Measurements from ENCODE around the gene C22orf31. TPM values are rescaled to one million over a fixed set of nuclear protein-coding genes. Genes with fewer than 3 reads are reported as not detected.

Gene C22orf31
- total and polyA plus RNA-seq, 5 donors from 2014 or later, result not detected

DNA sequence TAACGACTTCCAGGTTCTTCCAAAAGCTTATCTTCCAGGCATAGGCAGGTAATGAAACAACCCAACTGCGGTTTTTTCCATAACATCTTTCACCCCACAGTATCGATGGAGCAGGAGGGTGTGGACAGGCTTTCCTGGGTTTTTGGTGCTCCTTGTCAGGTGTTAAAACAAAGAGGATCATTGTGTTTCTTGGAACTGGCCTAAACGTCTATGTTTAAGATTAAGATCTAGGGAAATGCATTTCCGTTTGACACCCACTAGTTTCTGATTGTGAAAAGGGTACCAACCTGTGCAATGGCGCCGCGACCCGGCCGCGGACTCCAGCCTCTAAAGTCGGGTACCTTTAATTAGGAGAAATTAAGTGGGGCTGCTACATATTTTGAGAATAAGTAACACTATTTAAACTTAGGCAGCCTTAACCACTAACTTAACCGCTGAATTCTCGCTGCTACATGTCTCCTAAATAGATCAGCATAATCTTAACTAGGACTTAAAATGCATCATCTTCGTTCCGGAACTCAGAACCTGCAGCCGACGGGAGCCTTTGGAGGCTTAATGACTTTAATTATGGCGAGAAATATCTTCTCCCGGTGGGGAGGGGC is 31.5 kb downstream of the C22orf31 start:
- DNase-seq, result no peak

DNA sequence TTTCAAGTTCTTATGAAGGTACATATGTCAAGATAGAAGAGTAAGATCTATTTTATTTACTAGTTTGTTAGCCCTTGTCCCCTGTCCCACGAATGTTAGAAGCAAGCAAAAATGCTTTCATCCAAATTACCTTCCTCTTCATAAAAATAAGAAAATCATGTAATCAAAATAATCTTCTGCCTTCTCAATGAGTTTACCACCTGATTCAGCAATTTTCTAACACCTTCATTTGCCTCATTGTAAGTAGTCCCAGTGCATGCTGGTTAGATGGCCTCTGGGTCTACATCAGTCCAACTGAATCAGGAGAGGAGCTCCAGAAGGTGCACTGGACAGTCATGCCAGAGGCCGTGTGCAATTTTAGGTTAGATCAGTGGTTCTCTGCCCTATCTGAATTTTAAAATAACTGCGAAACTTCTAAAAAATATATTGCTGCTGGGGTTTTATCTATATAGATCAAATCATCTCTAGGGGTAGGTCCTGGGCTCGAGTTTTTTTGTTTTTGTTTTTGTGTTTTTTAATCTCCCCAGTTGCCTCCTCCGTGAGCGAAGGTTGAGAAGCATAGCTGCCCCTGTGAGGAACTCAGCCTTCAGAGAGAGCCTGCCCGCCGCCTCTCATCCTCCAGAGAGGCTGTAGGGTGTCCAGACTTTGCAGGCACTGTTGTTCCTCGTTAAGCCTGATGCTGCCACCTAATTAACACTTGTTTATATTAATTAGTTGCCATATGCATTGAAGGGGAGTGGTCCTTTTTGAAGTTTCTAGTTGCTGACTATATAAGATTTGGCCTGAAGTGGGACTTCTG is 32.2 kb downstream of the C22orf31 start:
- peak overlapping the region in 1 of 4 donors; percentile 48 for H3K4me3 Mint-ChIP-seq

More for the DNA sequence above, 31.5 kb downstream of the C22orf31 start:
- Mint-ChIP-seq H3K36me3 (peaks cover 3% of the 10 kb centered on the region), H3K4me1 (peaks cover 0 to 13% (median 6%) of the 10 kb centered on the region in 4 donors), H3K27ac (no peak overlapping the region), H3K4me3 (peak overlapping the region in 2 of 4 donors; percentile 48 to 50), H3K9me3 (no peaks in the 10 kb centered on the region), H3K27me3 (peaks cover 37% of the 10 kb centered on the region)
- H3K27me3 ChIP-seq (ENCODE audit: control insufficient read depth, insufficient read depth, low read length), result peaks cover 9% of the 10 kb centered on the region
- H3K4me1 ChIP-seq (ENCODE audit: control insufficient read depth, insufficient read depth, low read length, poor library complexity, severe bottlenecking), result peaks cover 6% of the 10 kb centered on the region
- no peak for ATAC-seq (ENCODE audit: low read depth in 2 of 2)
- no peaks in the 10 kb centered on the region for H3K36me3 ChIP-seq (ENCODE audit: control insufficient read depth, insufficient read depth, low read length)
- no peak overlapping the region for H3K4me3 ChIP-seq (ENCODE audit: low read depth, low read length)
- no peaks in the 10 kb centered on the region for H3K9me3 ChIP-seq (ENCODE audit: control insufficient read depth in 2 of 2, low read length in 2 of 2)
- no peak overlapping the region for H3K27ac ChIP-seq (ENCODE audit: insufficient read depth, low read length, poor library complexity, severe bottlenecking)

DNA sequence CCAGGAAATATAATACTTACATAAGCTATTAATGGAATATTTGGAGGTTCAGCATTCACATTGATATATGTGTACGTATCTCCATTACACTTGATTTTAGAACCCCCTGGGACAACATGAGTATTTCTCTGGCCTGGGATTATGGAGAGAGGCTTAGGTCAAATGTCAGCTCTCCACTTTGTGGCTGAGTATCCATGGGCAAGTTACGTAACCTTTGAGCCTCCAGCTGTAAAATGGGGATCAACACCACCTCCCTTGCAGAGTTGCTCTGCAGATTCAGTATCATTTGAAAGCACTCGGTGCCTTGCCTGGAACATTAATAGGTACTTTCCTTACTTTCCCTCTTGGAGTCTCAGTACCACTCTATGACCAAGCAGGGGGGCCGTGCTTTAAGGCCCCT is 33.2 kb downstream of the C22orf31 start:
- Histone ChIP-seq H3K4me1 (ENCODE audit: control insufficient read depth, insufficient read depth, low read length, poor library complexity, severe bottlenecking) (peaks cover 6% of the 10 kb centered on the region), H3K27me3 (ENCODE audit: control insufficient read depth, insufficient read depth, low read length) (peaks cover 9% of the 10 kb centered on the region), H3K9me3 (ENCODE audit: control insufficient read depth in 2 of 2, low read length in 2 of 2) (no peaks in the 10 kb centered on the region), H3K27ac (ENCODE audit: insufficient read depth, low read length, poor library complexity, severe bottlenecking) (no peak overlapping the region), H3K36me3 (ENCODE audit: control insufficient read depth, insufficient read depth, low read length) (no peaks in the 10 kb centered on the region), H3K4me3 (ENCODE audit: low read depth, low read length) (no peak overlapping the region)
- Mint-ChIP-seq H3K9me3 (no peaks in the 10 kb centered on the region), H3K4me3 (no peak overlapping the region), H3K36me3 (peaks cover 3% of the 10 kb centered on the region), H3K4me1 (peaks cover 0 to 13% (median 6%) of the 10 kb centered on the region in 4 donors), H3K27ac (no peak overlapping the region), H3K27me3 (peaks cover 37% of the 10 kb centered on the region)
- DNase-seq, result no peak
- no peak for ATAC-seq (ENCODE audit: low read depth in 2 of 2)

More for the DNA sequence above, 32.2 kb downstream of the C22orf31 start:
- peaks cover 9% of the 10 kb centered on the region for H3K27me3 ChIP-seq (ENCODE audit: control insufficient read depth, insufficient read depth, low read length)
- Mint-ChIP-seq H3K27me3 (peaks cover 37% of the 10 kb centered on the region), H3K36me3 (peaks cover 3% of the 10 kb centered on the region), H3K27ac (no peak overlapping the region), H3K9me3 (no peaks in the 10 kb centered on the region), H3K4me1 (peaks cover 0 to 13% (median 6%) of the 10 kb centered on the region in 4 donors)
- DNase-seq (no peak), ATAC-seq (ENCODE audit: low read depth in 2 of 2) (no peak)
- no peaks in the 10 kb centered on the region for H3K9me3 ChIP-seq (ENCODE audit: control insufficient read depth in 2 of 2, low read length in 2 of 2)
- no peaks in the 10 kb centered on the region for H3K36me3 ChIP-seq (ENCODE audit: control insufficient read depth, insufficient read depth, low read length)
- no peak overlapping the region for H3K4me3 ChIP-seq (ENCODE audit: low read depth, low read length)
- H3K4me1 ChIP-seq (ENCODE audit: control insufficient read depth, insufficient read depth, low read length, poor library complexity, severe bottlenecking), result peaks cover 6% of the 10 kb centered on the region
- no peak overlapping the region for H3K27ac ChIP-seq (ENCODE audit: insufficient read depth, low read length, poor library complexity, severe bottlenecking)

DNA sequence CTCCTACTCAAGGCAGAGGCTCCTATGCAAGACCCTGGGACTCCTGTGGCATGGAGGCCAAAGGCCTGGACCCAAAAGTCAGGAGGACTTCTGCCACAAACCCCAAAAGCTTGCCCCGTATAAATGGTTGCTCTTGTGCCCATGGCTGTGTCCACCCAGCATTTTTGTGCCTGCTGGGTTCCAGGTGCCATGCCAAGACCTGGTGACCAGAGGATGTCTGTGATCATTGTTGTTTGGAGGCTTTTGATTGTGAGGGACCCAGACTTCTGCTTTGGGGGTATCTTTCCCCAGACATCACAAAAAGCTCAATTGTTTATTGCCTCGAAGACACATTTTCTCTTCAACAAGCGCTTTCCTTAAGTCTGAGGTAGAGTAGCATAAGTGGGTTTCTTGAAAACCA is 35.1 kb downstream of the C22orf31 start:
- no peak for DNase-seq
- Histone ChIP-seq H3K27ac (ENCODE audit: insufficient read depth, low read length, poor library complexity, severe bottlenecking) (no peak overlapping the region), H3K4me1 (ENCODE audit: control insufficient read depth, insufficient read depth, low read length, poor library complexity, severe bottlenecking) (peaks cover 6% of the 10 kb centered on the region), H3K9me3 (ENCODE audit: control insufficient read depth in 2 of 2, low read length in 2 of 2) (no peaks in the 10 kb centered on the region), H3K4me3 (ENCODE audit: low read depth, low read length) (no peak overlapping the region), H3K27me3 (ENCODE audit: control insufficient read depth, insufficient read depth, low read length) (peaks cover 9% of the 10 kb centered on the region), H3K36me3 (ENCODE audit: control insufficient read depth, insufficient read depth, low read length) (no peaks in the 10 kb centered on the region)
- Mint-ChIP-seq H3K9me3 (no peaks in the 10 kb centered on the region), H3K27ac (no peak overlapping the region), H3K4me3 (no peak overlapping the region), H3K36me3 (peaks cover 3% of the 10 kb centered on the region), H3K27me3 (peaks cover 33% of the 10 kb centered on the region), H3K4me1 (peaks cover 0 to 13% (median 6%) of the 10 kb centered on the region in 4 donors)
- ATAC-seq (ENCODE audit: low read depth in 2 of 2), result no peak

DNA sequence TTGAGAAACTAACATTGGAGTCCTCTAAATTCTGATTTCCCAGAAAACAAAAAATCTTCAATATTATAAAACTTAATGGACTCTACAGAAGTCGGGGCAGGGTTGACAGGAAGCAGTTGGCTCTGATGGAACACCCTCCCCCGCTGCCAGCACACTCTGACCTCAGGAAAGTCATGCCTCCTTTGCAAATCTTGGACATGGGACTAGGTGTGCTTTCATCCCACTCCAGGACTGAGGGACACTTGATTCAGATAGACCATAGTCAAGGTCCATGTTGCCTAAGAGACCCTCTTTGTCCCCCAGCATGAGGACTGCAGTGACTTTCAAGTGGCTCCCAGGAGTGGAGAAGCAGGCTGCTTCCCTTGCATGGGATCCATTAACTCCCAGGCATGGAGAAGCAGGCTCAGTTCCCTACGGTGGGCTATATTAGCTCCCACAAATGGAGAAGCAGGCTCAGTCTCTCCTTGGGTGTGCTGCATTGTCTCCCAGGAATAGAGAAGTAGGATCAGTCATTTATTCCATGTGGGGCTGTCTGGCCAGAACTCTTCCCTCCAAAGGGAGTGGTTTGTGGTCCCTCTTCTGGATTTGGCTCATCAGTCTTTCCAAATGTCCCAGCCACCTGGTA is 38.3 kb downstream of the C22orf31 start:
- DNase-seq, result no peak
- peaks cover 1% of the 10 kb centered on the region for H3K27me3 ChIP-seq (ENCODE audit: control insufficient read depth, insufficient read depth, low read length)
- H3K4me3 ChIP-seq (ENCODE audit: low read depth, low read length), result no peak overlapping the region
- H3K27ac Mint-ChIP-seq, result no peak overlapping the region
- no peaks in the 10 kb centered on the region for H3K4me1 ChIP-seq (ENCODE audit: control insufficient read depth, insufficient read depth, low read length, poor library complexity, severe bottlenecking)
- H3K4me3 Mint-ChIP-seq, result no peak overlapping the region
- peaks cover 0 to 4% (median 1%) of the 10 kb centered on the region in 7 donors for H3K9me3 Mint-ChIP-seq
- no peak overlapping the region for H3K27ac ChIP-seq (ENCODE audit: insufficient read depth, low read length, poor library complexity, severe bottlenecking)
- no peak for ATAC-seq (ENCODE audit: low read depth in 2 of 2)
- no peaks in the 10 kb centered on the region for H3K36me3 ChIP-seq (ENCODE audit: control insufficient read depth, insufficient read depth, low read length)
- H3K9me3 ChIP-seq (ENCODE audit: control insufficient read depth in 2 of 2, low read length in 2 of 2), result no peaks in the 10 kb centered on the region
- H3K36me3 Mint-ChIP-seq, result peaks cover 3% of the 10 kb centered on the region
- no peaks in the 10 kb centered on the region for H3K4me1 Mint-ChIP-seq
- peaks cover 4% of the 10 kb centered on the region for H3K27me3 Mint-ChIP-seq

DNA sequence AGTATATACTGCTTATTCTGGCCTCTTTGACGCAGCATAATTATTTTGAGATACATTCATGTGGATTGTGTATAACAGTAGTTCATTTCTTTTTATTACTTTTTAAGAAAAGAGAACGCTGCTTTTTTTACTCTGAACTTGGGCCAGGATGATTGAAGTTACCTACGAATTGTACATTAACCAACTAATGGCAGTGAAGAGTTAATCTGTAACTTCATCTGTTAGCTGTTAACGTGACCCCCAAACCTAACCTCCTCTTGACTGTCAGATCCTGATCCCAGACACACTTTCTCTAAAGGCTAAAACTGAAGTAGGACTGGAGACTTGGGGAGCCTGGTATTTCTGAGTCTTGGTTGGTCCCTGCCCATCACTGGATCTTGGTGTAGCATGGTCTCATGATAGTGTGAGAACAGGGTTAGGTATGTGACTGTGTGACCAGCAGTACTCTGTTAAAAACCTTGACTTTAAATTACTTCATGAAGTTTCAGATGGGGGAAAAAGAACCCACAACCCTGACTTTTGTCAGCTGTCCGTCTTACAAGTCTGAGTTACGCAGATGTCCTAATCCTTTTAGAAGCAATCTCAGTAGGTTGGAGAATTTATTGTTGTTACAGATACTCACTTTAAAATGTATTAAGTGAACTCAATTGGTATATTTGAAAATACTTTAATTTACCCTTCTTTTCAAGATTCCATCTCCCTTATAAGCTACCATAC is 39.4 kb downstream of the C22orf31 start:
- Mint-ChIP-seq H3K9me3 (peaks cover 0 to 4% (median 1%) of the 10 kb centered on the region in 7 donors), H3K4me1 (peaks cover 0 to under 1% (median 0%) of the 10 kb centered on the region in 4 donors), H3K36me3 (peaks cover 3% of the 10 kb centered on the region), H3K27me3 (no peaks in the 10 kb centered on the region), H3K27ac (no peak overlapping the region), H3K4me3 (no peak overlapping the region)
- Histone ChIP-seq H3K36me3 (ENCODE audit: control insufficient read depth, insufficient read depth, low read length) (no peaks in the 10 kb centered on the region), H3K9me3 (ENCODE audit: control insufficient read depth in 2 of 2, low read length in 2 of 2) (no peaks in the 10 kb centered on the region), H3K27ac (ENCODE audit: insufficient read depth, low read length, poor library complexity, severe bottlenecking) (no peak overlapping the region), H3K4me3 (ENCODE audit: low read depth, low read length) (no peak overlapping the region), H3K27me3 (ENCODE audit: control insufficient read depth, insufficient read depth, low read length) (no peaks in the 10 kb centered on the region), H3K4me1 (ENCODE audit: control insufficient read depth, insufficient read depth, low read length, poor library complexity, severe bottlenecking) (no peaks in the 10 kb centered on the region)
- no peak for ATAC-seq (ENCODE audit: low read depth in 2 of 2)
- no peak for DNase-seq

DNA sequence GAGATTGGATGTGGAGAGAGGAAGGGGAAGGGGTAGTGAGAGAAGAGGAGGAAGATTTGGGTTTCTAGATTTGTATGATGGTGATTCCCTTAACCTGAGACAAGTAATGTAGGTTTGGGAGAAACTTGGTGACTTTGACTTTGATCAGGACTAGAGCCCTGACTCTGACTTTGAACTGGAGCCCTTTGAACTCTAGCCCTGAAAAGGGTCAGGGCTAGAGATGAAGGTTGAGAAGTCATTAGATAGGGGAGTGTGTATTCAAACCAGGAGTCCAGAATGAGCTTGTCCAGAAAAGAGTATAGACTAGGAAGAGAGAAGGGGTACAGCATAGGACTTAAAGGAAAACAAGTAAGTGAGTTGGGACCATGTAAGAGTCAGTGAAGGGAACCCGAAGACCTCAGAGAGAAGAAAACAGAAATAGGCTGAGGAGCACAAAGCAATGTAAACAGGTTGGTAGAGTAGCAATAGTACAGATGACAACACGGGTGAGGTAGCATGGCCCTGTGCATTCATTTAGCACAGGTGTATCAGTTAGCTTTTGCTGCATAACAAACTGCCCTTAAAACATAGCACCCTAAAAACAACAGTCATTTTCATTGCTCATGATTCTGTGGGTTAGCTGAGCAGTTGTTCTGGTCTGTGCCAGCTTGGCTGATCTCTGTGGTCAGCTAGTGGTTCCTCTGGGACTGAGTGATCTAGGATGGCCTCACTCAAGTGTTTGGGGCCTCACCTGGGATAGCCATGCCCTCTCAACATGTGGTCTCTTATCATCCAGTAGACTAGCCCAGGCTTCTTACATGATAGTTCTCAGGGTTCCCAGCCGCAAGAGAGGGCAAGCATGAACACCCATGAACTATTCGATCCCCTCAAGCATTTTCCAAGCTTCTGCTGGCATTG is 43.1 kb downstream of the C22orf31 start:
- DNase-seq (no peak), ATAC-seq (ENCODE audit: low read depth in 2 of 2) (no peak)
- H3K27me3 Mint-ChIP-seq, result peaks cover 4% of the 10 kb centered on the region
- Histone ChIP-seq H3K36me3 (ENCODE audit: control insufficient read depth, insufficient read depth, low read length) (no peaks in the 10 kb centered on the region), H3K9me3 (ENCODE audit: control insufficient read depth in 2 of 2, low read length in 2 of 2) (no peaks in the 10 kb centered on the region), H3K27ac (ENCODE audit: insufficient read depth, low read length, poor library complexity, severe bottlenecking) (no peak overlapping the region), H3K27me3 (ENCODE audit: control insufficient read depth, insufficient read depth, low read length) (no peaks in the 10 kb centered on the region), H3K4me1 (ENCODE audit: control insufficient read depth, insufficient read depth, low read length, poor library complexity, severe bottlenecking) (no peaks in the 10 kb centered on the region), H3K4me3 (ENCODE audit: low read depth, low read length) (no peak overlapping the region)
- H3K4me1 Mint-ChIP-seq, result peaks cover 0 to 15% (median 7%) of the 10 kb centered on the region in 4 donors
- H3K36me3 Mint-ChIP-seq, result no peaks in the 10 kb centered on the region
- H3K4me3 Mint-ChIP-seq, result no peak overlapping the region
- H3K27ac Mint-ChIP-seq, result no peak overlapping the region
- H3K9me3 Mint-ChIP-seq, result peaks cover 0 to 4% (median 1%) of the 10 kb centered on the region in 7 donors

Measured in CD4-positive, CD25-positive, alpha-beta regulatory T cell (primary cell).